Glomerular endothelial cell (primary cell): Measurements from ENCODE around the gene ACTL8. TPM values are rescaled to one million over a fixed set of nuclear protein-coding genes. Genes with fewer than 3 reads are reported as not detected.

Experiments used
- DNase-seq: peaks from one replicate; pipeline ENCODE4 v3.0.0-alpha.2; 2011; ENCODE audit warnings: low read depth, low spot score; ENCODE audit errors: extremely low read depth
- total RNA-seq: library from RNA; depleted of rRNA; stranded (reverse); fragments of >200 nt; gene quantifications from 2 replicates; pipeline ENCODE4 v1.2.3, GENCODE V29; 2015

Gene ACTL8
- total RNA-seq, 1 donor from 2014 or later, result not detected

GRCh38 chr1:17869815-17870214, 114.7 kb downstream of the ACTL8 start:
- DNase-seq, result no peak

GRCh38 chr1:17870679-17871078, 115.5 kb downstream of the ACTL8 start:
- no peak for DNase-seq

GRCh38 chr1:17873007-17873675, 118.0 kb downstream of the ACTL8 start:
- no peak for DNase-seq

- DNase-seq, result no peak
Measured at GRCh38 chr1:17874231-17874630, 119.1 kb downstream of the ACTL8 start.

- no peak for DNase-seq
Measured at GRCh38 chr1:17874710-17875109, 119.6 kb downstream of the ACTL8 start.

GRCh38 chr1:17875171-17875881, 120.2 kb downstream of the ACTL8 start:
- no peak for DNase-seq

- no peak for DNase-seq
Measured at GRCh38 chr1:17875882-17876280, 120.7 kb downstream of the ACTL8 start.

Other genes starting within 250 kb of the ACTL8 start
- gene ARHGEF10L, start 215.6 kb upstream of the ACTL8 start, total RNA-seq, result 16.6 and 20.4 TPM in 2 replicates